ENCODE measurements around the gene DCAF5. TPM values are rescaled to one million over a fixed set of nuclear protein-coding genes. Genes with fewer than 3 reads are reported as not detected.

The DCAF5 gene
- total and polyA plus RNA-seq, 9 donors = 24.9 to 50.1 (median 42.4) TPM

- WGBS, 3 donors = 47 to 70% (median 53%) methylated on average over 2 of the region's 2 CpGs
- Histone ChIP-seq H3K27ac (no peak overlapping the region), H3K4me1 (ENCODE audit: insufficient read depth) (peaks cover 2% of the 10 kb centered on the region), H3K36me3 (no peaks in the 10 kb centered on the region), H3K9me3 (no peaks in the 10 kb centered on the region), H3K27me3 (no peaks in the 10 kb centered on the region), H3K4me3 (no peak overlapping the region)
- TF ChIP-seq EP300 (IDR thresholded peaks at IDR 0.05) (no peak), POLR2A (IDR thresholded peaks at IDR 0.05) (no peak)
- TF ChIP-seq, protein P1, sequence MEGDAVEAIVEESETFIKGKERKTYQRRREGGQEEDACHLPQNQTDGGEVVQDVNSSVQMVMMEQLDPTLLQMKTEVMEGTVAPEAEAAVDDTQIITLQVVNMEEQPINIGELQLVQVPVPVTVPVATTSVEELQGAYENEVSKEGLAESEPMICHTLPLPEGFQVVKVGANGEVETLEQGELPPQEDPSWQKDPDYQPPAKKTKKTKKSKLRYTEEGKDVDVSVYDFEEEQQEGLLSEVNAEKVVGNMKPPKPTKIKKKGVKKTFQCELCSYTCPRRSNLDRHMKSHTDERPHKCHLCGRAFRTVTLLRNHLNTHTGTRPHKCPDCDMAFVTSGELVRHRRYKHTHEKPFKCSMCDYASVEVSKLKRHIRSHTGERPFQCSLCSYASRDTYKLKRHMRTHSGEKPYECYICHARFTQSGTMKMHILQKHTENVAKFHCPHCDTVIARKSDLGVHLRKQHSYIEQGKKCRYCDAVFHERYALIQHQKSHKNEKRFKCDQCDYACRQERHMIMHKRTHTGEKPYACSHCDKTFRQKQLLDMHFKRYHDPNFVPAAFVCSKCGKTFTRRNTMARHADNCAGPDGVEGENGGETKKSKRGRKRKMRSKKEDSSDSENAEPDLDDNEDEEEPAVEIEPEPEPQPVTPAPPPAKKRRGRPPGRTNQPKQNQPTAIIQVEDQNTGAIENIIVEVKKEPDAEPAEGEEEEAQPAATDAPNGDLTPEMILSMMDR (IDR thresholded peaks at IDR 0.05) = no peak
- DNase-seq = no peak
- intact Hi-C loops (cut with DNase I) = no loop called here
Observed at GRCh38 chr14:69137843-69138535, 14.9 kb downstream of the DCAF5 start.

DNA sequence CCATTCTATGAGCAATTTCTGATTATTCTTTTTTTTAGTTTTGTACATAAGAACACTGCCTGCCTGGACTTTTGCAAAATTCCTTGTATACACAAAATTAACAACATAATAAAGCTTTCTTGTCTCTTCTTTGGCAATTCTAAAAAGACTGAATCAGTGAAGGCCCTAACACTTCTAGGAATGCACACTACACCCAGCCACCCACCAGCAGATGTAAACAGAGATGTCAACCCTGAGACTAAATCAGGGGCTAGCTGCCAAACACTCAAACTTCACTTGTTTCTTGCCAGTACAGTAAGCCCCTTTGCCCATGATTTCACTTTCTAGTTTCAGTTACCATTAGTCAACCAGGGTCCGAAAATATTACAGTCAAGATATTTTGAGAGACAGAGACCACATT lies 15.5 kb downstream of the DCAF5 start:
- Histone ChIP-seq H3K4me1 (ENCODE audit: insufficient read depth) (peaks cover 2% of the 10 kb centered on the region), H3K27me3 (no peaks in the 10 kb centered on the region), H3K9me3 (no peaks in the 10 kb centered on the region), H3K27ac (no peak overlapping the region), H3K36me3 (no peaks in the 10 kb centered on the region), H3K4me3 (no peak overlapping the region)
- TF ChIP-seq POLR2A (IDR thresholded peaks at IDR 0.05) = no peak
- TF ChIP-seq, protein P1 (IDR thresholded peaks at IDR 0.05) = no peak
- TF ChIP-seq EP300 (IDR thresholded peaks at IDR 0.05) = no peak
- WGBS, 3 donors = 81 to 87% (median 83%) methylated on average over 1 of the region's 1 CpG
- DNase-seq = no peak
- intact Hi-C loops (cut with DNase I) = no loop called here

DNA sequence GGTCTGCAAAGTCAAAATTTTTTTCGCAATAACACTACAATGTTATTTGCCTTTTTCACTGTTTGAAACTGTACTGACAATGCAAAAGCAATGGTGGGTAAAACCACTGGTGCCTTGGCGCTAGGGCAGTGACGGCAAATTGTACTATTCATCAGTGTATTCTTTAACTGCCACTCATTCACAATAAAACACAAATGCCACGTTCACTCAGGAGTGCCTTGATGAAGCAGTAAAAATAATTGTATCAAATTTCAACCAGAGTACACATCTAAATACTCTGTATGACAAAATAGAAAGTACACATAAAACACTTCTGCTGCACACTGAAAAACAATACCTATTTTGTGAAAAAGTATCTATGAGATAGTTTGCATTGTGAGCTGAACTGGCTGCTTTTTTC lies 17.8 kb downstream of the DCAF5 start:
- intact Hi-C loops (cut with DNase I) = no loop called here
- Histone ChIP-seq H3K27me3 (no peaks in the 10 kb centered on the region), H3K4me1 (ENCODE audit: insufficient read depth) (peaks cover 2% of the 10 kb centered on the region), H3K9me3 (no peaks in the 10 kb centered on the region), H3K4me3 (no peak overlapping the region), H3K36me3 (no peaks in the 10 kb centered on the region), H3K27ac (no peak overlapping the region)
- WGBS, 3 donors = 70 to 85% (median 79%) methylated on average over 4 of the region's 4 CpGs
- TF ChIP-seq POLR2A (IDR thresholded peaks at IDR 0.05) (no peak), EP300 (IDR thresholded peaks at IDR 0.05) (no peak)
- TF ChIP-seq, protein P1 (IDR thresholded peaks at IDR 0.05) = no peak
- DNase-seq = no peak

- TF ChIP-seq, protein P1 (IDR thresholded peaks at IDR 0.05) = no peak
- TF ChIP-seq EP300 (IDR thresholded peaks at IDR 0.05) (no peak), POLR2A (IDR thresholded peaks at IDR 0.05) (no peak)
- Histone ChIP-seq H3K27ac (no peak overlapping the region), H3K36me3 (no peaks in the 10 kb centered on the region), H3K27me3 (no peaks in the 10 kb centered on the region), H3K9me3 (no peaks in the 10 kb centered on the region), H3K4me1 (ENCODE audit: insufficient read depth) (peaks cover 5% of the 10 kb centered on the region), H3K4me3 (no peak overlapping the region)
- intact Hi-C loops (cut with DNase I) = no loop called here
- DNase-seq = no peak
- WGBS, 3 donors = 23 to 51% (median 44%) methylated on average over 3 of the region's 3 CpGs
Observed at GRCh38 chr14:69133206-69134125, 19.5 kb downstream of the DCAF5 start.

Measured in ovary (tissue), 9 donors.